IPS-NIHi7 (cell line): ENCODE results near the gene CAMK1D.

Experiments used
- DNase-seq: peaks from one replicate; pipeline ENCODE4 v3.0.0; 2012; ENCODE audit warnings: mixed read lengths; ENCODE audit errors: extremely low spot score

Gene CAMK1D

GRCh38 chr10:12401466-12401865, 52.1 kb downstream of the CAMK1D start:
- DNase-seq, result no peak

DNA sequence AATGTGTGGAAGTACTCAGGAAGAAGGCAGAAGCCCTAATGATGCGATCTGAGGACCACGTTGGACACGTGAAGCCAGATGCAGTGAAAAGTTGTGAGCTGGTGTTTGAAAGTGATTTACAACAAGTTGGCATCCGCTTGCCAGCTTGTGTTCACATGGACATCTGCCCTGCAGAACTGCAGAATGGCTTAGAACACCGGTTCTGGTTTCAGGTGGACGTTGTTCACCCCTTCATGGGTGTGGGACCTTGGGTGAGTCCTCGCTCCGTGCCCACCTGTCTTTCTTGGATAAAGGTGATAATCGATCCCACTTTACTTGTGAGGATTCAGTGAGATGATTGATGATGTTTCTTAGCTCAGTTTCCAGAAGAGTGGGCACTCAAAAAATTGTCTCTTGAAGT, 53.8 kb downstream of the CAMK1D start:
- DNase-seq, result no peak

GRCh38 chr10:12405342-12406320, 56.3 kb downstream of the CAMK1D start:
- no peak for DNase-seq

DNA sequence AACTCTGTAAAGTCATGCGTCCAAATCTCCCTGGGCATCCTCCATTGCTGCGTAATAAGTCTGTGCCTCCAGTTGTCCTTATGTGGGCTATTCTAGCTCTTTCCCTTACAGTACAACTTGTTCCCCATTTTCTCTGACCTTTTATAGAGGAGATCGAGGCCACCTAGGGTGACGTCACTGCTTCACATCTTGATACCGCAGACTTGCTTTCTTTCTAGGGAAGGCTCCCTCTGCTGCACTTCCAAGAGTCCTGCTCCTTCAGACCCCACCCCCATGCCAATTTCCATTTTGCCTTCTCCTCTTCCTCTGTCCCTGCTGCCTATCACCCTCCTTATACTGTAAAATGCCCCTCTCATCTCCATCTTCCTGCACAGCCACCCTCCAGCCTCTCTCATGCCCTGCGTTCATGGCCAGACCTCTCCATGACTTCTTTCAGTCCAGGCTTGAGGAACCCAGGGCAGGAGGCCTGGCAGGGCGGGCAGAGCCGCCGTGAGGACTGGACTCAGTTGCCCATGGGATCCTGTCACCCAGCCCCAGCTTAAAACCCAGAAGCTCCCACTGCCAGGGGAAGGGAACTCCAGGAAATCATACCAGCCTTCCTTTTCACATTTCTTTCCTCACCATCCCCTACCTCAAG, 57.5 kb downstream of the CAMK1D start:
- DNase-seq, result peak; percentile 56

DNA sequence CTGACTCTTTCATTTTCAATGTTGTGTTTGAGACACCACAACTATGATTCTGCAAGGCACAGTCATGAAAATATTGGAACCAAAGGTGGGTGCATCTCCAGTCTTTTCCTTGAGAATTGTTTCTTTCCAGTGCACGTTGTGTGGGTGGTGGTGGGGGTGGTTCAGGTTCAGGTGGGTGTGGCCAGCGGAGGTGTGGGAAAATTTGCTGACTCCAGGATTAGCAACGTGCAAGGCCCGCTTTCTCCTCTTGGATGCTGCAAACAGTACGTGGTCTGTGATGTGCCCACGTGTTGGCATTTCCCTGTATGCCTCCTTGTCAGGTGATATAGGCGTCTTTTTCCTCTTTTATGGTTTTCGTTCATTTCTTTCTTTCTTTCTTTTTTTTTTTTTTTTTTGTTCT, 59.1 kb downstream of the CAMK1D start:
- DNase-seq, result no peak

- no peak for DNase-seq
These were observed 59.8 kb downstream of the CAMK1D start for GRCh38 chr10:12409161-12409560.

- DNase-seq, result no peak
These were observed 60.3 kb downstream of the CAMK1D start for GRCh38 chr10:12409613-12410012.

DNA sequence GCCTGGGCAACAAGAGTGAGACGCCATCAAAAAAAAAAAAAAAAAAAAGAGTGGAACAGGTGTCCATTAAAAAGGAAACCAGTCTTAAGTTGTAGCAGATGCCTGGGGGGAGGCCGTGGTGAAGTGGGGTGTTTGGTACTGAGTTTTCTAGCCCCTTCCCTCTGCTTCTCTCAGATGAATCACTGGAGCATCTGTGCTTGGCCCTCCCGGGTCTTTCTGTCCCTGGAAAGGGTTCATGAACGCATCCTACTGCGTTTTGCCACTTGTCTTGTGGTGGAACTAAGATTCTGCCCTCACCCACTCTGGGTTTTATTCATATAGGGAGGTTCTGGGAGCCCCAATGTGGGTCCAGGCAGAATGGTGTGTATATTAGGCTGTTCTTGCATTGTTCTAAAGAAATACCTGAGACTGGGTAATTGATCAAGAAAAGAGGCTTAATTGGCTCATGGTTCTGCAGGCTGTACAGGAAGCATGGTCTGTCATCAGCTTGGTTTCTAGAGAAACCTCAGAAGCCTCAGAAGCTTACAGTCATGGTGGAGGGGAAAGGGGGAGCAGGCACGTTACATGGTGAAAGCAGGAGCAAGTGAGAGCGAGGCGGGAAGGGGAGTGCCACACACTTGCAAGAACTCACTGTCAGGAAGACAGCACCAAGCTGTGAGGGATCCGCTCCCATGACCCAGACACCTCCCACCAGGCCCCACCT, 63.5 kb downstream of the CAMK1D start:
- no peak for DNase-seq

- DNase-seq, result no peak
These were observed 64.0 kb downstream of the CAMK1D start for GRCh38 chr10:12413369-12413711.

DNA sequence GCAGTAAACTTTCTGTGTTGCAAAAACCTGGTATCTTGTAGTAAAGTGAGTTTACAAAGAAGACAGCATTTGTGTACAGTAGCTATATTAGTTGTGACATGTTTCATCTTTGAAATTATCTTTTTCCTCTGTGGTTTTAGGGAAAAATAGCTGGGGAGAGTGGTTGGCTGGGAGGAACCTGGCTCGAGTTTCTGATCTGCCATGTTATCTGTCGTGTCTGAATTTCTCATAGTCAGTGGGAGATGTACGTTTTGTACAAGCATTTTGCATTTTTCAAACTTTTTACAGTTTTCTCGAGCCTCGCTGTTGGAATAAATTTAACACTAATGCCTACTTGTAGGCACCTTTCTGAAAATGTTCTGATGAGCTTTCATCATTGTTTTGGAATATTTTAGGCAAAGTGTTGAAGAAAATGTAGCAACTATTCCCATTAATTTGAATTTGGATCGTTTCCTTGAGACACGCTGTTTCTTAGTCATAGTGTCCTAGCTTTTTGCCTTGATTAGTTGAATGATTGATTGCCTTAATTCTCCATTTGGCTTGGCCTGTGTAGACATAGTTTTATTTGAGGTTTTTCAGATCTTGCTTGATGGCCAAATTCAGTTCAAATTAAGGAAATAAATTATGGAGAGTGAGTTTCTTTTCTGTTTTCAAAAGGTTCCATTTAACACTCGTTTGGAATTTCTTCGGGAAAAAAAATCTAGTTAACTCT, 65.1 kb downstream of the CAMK1D start:
- no peak for DNase-seq

DNA sequence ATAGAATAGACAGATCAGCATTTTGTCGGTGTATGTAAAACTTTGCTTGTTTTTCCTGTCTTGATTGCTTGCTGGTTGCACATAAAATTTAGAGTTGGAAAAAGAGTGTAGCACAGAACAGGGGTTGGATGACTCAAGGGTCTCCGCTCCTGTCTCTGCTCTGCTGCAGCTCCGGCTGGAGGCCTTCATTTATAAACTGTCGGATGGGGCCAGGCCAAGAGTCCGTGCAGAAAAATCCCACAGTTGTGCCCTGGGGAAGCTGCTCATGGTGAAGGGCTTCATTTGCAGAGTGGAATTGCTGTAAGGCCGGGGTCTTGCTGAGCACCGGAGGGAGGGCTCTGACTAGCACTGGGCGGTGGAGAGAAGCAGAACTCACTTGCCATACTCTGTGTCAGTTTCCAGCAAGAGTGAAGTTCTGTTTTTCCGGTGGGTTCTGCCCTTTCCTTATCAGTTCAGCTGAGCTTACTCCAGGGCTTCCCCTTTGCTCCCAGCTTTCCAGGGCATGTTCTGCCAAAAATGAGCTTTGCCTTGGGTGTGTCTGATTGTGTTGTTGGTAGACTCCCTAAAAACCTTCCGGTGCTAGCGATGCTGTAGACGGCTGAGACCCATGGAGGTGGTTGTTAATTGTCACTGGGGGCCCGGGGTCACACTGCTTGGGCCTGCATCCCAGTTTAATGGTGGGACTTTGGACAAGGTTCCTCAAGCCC, 67.2 kb downstream of the CAMK1D start:
- no peak for DNase-seq

DNA sequence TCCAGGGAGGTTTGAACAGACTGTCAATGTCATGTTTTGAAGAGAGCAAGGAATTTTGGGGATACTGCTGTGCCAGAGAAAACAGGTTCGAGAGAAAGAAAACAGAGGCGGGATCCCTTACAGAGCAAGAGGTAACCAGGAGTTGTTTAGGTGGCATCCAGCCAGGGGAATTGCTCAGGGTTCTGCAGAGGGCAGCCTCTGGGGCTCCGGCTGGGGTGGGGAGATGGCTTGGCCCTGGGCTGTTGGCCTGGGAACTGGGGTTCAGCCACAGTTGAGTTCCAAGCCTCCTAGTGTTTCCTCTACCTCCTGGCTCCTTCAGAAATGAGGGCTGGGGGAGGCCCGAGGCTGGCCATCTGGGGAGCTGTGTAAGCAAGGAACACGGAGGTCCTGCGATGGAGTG, 68.0 kb downstream of the CAMK1D start:
- DNase-seq, result no peak

GRCh38 chr10:12418000-12418399, 68.7 kb downstream of the CAMK1D start:
- DNase-seq, result no peak

DNA sequence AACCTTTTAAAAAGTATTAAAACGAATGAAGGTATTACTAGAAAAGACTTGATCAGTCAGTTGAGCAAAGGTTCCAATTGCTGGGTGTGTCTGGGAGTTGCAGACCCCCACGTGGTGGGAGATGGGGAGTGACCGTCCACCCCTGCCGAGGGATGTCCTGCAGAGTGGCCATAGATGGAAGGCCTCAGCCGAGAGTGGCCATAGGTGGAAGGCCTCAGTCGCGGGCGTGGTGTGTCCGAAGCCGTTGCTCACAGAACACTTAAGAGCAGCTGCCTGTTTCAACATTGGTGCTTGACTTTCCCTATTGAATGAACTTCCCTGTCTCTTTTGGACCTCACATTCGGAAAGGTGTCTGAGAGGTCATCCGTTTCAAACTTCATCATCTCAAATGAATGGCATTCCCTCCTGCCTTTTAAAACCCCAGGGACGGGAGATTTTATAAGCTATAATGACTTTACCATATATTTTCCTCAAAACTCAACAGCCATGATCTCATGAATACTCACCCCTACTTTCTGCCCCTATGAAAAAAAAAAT, 69.4 kb downstream of the CAMK1D start:
- no peak for DNase-seq

- DNase-seq, result no peak
These were observed 70.0 kb downstream of the CAMK1D start for GRCh38 chr10:12419262-12419847.

- no peak for DNase-seq
These were observed 71.3 kb downstream of the CAMK1D start for GRCh38 chr10:12420530-12421120.

GRCh38 chr10:12422189-12422588, 72.8 kb downstream of the CAMK1D start:
- no peak for DNase-seq

DNA sequence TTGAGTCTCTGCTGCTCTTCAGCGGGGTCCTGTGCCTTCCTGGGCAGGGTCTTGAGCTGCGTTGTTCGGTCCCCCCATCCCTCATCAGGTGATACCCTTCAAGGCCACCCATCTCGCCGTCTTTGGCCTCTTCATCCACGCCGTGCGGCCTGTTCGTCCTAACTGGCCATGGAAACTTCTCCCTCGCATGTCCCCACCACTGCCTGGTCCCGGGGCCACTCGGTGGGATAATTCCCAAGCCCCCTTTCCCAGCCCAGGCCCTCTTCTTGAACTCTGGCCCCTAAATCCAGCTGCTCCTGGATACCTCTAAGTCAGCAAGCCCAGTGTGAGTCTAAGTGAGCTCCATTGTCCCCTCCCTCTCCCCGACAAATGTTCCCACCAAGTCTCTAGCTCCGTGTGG, 74.5 kb downstream of the CAMK1D start:
- DNase-seq, result no peak

GRCh38 chr10:12427276-12427675, 77.9 kb downstream of the CAMK1D start:
- DNase-seq, result no peak

GRCh38 chr10:12428447-12429135, 79.2 kb downstream of the CAMK1D start:
- no peak for DNase-seq
